Stimulated activated CD4-positive, alpha-beta T cell treated with anti-CD3 and anti-CD28 coated beads, Interleukin-1b, Interleukin-23, amount 100 ng/mL, for 1 hour (primary cell): ENCODE measurements around the gene ZFP82.

ENCODE experiments used
- DNase-seq, 2 donors: peaks; one replicate each; pipeline ENCODE4 v3.0.0-alpha.2; 2020; ENCODE audit warnings: low read depth in 2 of 2

ZFP82 gene

DNA sequence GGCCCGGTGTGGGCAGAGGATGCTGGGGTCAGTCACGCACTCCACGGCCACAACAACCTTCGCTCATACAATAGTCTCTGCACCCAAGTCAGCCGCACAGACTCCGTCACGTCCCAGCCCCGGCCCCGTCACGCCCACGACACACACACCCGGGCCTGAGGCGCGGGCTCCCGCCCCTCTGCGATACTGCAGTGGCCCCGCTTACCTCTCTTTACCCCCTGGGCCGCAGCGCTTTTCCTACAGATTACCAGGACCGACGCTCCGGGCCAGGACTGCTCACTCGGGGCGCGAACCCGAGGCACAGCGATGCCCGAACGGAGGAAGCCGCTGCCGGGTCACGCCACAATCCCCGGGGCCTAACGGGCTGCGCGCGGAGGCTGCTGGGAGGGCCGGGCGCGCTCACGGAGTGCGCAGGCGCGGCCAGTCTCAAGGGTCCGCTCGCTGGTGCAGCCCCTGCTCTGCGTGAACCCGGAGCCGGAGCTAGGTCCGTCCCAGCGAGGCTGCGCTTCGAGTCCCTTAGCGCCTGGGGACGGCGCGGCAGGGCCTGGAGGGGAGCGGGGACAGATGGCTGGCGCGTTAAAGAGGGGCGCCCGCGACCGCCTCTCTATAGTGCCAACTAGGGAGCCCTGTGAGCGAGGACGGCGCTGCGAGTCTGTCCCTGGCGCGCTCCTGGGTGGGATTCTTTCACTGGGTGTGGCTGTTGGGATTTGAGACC lies at the start of gene ZFP82:
Gene ZFP82, minus strand, starts transcription at position 358 of the 715 bp plus-strand sequence. CDS start 8,855 bp downstream, outside the sequence.
- peak; percentile 37 to 47 for DNase-seq

- no peak for DNase-seq
These were observed 41.6 kb upstream of the ZFP82 start for GRCh38 chr19:36460046-36460445.

GRCh38 chr19:36456831-36457230 lies 38.4 kb upstream of the ZFP82 start:
- DNase-seq = no peak

GRCh38 chr19:36449059-36449670 lies 30.7 kb upstream of the ZFP82 start:
- no peak for DNase-seq

DNA sequence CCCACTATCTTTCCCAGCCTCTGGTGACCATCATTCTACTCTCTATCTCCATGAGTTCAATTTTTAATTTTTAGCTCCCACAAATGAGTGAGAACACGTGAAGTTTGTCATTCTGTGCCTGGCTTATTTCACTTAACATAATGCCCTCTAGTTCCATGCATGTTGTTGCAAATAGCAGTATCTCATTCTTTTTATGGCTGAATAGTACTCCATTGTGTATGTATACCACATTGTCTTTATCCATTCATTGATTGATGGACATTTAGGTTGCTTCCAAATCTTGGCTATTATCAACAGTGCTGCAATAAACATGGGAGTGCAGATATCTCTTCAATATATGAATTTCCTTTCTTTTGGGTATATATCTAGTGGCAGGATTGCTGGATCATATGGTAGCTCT lies 22.9 kb upstream of the ZFP82 start:
- DNase-seq = no peak

DNA sequence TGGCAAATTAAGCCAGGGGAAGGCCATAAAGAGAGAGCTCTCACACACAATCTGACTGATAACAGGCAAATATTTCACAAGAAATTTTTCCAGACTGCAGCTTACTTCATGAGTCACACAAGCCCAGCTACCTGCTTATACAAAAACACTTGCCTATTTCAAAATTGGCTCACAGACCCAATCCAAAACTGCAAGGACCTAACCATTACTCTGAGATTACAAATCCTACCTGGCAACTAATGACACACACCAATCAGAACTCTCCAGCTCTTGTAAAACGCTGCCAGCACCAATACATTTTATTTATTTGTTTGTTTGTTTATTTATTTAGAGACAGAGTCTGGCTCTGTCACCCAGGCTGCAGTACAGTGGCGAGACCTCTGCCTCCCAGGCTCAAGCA lies 18.1 kb upstream of the ZFP82 start:
- DNase-seq = no peak

GRCh38 chr19:36423925-36424324 lies 5.5 kb upstream of the ZFP82 start:
- no peak for DNase-seq

- no peak for DNase-seq
These were observed 3.5 kb upstream of the ZFP82 start for GRCh38 chr19:36421749-36422481.

GRCh38 chr19:36420961-36421748 lies 2.7 kb upstream of the ZFP82 start:
- DNase-seq = no peak

- no peak for DNase-seq
These were observed 625 bp downstream of the ZFP82 start for GRCh38 chr19:36417752-36418286.

GRCh38 chr19:36409841-36410240 lies 8.6 kb downstream of the ZFP82 start:
- no peak for DNase-seq

DNA sequence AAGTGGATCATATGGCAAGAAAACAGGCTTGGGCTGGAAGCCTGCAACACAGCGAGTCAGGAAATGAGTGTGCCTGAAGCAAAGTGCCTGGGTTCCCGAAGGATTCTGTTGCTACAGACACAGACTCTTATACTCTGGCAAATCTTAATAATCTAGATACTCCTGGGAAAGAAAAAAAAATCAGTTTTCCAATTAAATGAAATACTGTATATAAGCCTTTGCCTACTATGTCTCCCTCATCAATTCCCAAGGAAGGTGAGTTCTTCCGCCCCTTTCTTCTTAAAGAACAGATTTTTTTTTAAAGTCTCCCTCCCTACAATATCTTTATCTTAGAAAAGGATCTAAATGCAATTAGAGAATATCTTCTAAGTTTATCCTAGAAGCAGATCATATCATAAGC lies 10.3 kb downstream of the ZFP82 start:
- DNase-seq = no peak

DNA sequence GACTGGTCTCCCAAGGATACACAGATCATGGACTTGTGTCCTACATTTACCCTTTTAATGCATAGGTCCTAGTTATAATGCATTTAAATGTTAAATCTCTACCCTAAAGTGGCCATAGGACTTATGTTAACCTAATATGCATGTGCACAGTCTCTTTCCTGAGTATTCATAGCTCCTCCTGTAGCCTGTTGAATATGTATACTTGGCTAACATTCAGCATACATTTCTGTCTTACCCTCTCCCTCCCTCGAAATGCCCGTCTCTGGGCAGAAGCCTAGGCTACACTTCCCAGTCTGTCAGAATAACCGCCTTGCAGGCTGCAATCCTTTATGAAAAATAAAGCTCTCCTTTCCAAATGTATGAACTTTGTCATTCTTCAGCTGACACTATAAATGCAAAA lies 13.9 kb downstream of the ZFP82 start:
- no peak for DNase-seq

- DNase-seq = no peak
These were observed 17.0 kb downstream of the ZFP82 start for GRCh38 chr19:36401475-36401874.

GRCh38 chr19:36398571-36398970 lies 19.9 kb downstream of the ZFP82 start:
- no peak for DNase-seq

DNA sequence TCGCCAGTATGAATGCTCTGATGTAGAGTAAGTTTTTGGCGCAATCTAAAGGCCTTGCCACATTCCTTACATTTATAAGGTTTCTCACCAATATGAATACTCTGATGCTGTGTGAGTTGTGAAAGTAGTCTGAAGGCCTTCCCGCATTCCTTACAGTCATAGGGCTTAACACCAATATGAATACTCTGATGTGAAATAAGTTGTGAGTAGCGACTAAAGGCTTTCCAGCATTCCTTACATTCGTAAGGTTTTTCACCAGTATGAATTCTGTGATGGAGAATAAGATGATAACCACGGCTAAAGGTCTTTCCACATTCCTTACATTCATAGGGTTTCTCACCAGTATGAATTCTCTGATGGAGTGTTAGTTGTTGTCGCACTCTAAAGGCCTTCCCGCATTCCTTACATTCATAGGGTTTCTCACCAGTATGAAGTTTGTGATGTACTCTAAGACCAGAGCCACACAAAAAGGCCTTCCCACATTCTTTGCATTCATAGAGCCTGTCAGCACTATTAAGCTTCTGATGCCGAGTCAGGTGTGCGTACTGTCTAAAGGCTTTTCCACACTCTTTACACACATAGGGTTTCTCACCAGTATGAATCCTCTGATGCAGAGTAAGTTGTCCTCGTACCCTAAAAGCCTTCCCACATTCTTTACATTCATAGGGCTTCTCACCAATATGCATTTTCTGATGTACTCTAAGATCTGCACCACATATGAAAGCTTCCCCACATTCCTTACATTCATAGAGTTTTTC lies 25.3 kb downstream of the ZFP82 start:
- no peak for DNase-seq

DNA sequence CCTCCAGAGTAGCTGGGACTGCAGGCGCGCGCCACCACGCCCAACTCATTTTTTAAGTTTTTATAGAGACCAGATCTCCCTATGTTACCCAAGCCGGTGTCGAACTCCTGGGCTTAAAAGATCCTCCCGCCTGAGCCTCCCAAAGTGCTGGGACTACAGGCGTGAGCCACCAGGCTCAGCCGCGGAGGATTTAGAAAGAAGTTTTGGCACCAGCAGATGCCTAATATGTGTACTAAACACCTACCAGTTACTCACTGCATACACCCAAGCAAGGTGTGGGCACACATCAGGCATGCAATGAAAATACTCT lies 39.0 kb downstream of the ZFP82 start:
- no peak for DNase-seq

- DNase-seq = peak; percentile 87 to 92
These were observed 39.6 kb downstream of the ZFP82 start, which contains the start of gene ZFP14 for GRCh38 chr19:36378625-36379509. ZFP14 (minus strand) TSS chr19:36379201; CDS start chr19:36367892, 11,309 bp downstream.

DNA sequence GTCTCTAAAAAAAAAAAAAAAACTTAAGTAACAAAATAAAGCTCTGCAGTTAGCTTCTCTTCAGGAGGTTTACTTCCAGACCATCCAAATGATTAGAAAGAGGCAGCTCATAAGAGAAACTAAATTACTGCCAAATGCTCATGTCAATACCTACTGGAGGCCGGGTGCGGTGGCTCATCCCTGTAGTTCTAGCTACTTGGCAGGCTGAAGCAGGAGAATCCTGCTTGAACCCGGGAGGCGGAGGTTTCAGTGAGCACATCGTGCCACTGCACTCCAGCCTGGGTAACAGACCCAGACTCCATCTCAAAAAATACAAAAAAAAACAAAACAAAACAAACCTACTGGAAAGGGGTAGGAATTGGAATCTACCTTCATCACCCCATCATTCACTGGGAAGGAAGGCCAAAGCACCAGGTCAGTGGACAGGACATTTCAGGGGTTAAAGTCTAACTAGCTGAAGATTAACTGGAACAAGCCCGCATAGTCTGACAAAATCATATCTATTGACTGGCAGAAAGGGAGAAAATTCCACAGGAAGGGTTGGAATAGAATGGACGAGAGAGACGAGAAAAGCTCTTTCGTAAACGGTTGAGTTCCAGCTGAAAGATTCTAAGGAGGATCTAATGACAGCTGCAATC lies 40.8 kb downstream of the ZFP82 start:
- DNase-seq = no peak
